GM18870 (cell line): Measurements from ENCODE around the gene LGSN.
"Not testable (repeated sequence)": the region's sequence is repeated elsewhere in the genome, so short reads cannot be mapped to it uniquely, and the experiment has no call there.

Experiments used
- ATAC-seq: cut with Tn5 transposase; IDR thresholded peaks from one replicate; pipeline ENCODE4 v1.9.1; 2021; ENCODE audit warnings: moderate library complexity; ENCODE audit not compliant: unreplicated experiment

The LGSN gene

GRCh38 chr6:63319939-63320338, at the start of gene LGSN:
Gene LGSN, minus strand, starts transcription at chr6:63319983. Its CDS starts 40 bp downstream, at chr6:63319943.
- ATAC-seq: no peak

GRCh38 chr6:63368347-63368746, 48.6 kb upstream of the LGSN start:
- ATAC-seq: no peak

GRCh38 chr6:63362500-63363120, 42.8 kb upstream of the LGSN start:
- not testable (repeated sequence) for ATAC-seq

GRCh38 chr6:63357384-63357783, 37.6 kb upstream of the LGSN start:
- ATAC-seq: not testable (repeated sequence)

DNA sequence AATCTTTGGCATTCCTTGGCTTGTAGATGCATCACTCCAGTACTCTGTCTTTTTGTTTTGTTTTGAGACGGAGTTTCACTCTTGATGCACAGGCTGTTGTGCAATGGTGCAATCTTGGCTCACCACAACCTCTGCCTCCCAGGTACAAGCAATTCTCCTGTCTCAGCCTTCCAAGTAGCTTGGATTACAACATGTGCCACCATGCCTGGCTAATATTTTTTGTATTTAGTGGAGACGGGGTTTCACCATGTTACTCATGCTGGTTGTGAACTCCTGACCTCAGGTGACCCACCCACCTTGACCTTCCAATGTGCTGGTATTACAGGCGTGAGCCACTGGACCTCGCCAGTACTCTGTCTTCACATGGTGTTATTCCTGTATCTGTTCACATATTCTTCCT, 35.8 kb upstream of the LGSN start:
- no peak for ATAC-seq

DNA sequence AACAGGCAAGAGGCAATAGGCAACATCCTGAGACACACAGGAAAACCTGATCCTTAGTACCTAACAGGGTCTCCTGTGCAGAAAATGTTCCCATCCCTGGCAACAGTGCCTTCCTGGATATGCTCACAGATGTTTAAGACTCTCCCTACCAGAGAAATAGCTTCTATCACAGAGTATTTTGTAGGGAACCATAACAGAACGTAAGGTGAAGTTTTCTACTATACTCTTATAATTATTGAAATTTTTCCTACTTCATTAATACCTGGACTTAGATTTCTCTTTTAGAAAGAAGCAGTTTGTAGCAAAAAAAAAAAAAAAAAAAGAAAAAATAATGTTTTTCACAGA, 33.5 kb upstream of the LGSN start:
- no peak for ATAC-seq

- peak; percentile 90 for ATAC-seq
Measured at GRCh38 chr6:63352544-63353285, 32.9 kb upstream of the LGSN start.

GRCh38 chr6:63352069-63352543, 32.3 kb upstream of the LGSN start:
- ATAC-seq: peak; percentile 44

- ATAC-seq: no peak
Measured at GRCh38 chr6:63349401-63349800, 29.6 kb upstream of the LGSN start.

GRCh38 chr6:63348836-63349235, 29.1 kb upstream of the LGSN start:
- ATAC-seq: no peak

DNA sequence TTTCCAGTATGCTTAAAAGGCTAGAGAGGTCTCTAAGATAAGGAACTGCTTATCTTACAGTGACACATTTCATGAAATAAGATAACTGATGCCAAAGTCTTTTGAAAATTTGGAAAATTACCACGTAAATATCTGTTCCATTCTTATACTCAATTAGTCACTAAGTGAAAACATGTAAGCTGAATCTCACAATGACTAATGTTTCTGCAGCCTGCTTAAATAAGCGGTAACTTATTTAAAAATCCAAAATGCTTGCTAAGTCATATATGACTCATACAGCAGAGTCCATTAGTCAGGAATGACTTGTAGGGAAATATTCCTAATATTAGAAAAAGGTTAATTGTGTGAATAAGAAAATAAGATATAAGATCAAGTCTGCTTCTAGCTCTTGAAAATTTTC, 27.8 kb upstream of the LGSN start:
- ATAC-seq: peak; percentile 65

DNA sequence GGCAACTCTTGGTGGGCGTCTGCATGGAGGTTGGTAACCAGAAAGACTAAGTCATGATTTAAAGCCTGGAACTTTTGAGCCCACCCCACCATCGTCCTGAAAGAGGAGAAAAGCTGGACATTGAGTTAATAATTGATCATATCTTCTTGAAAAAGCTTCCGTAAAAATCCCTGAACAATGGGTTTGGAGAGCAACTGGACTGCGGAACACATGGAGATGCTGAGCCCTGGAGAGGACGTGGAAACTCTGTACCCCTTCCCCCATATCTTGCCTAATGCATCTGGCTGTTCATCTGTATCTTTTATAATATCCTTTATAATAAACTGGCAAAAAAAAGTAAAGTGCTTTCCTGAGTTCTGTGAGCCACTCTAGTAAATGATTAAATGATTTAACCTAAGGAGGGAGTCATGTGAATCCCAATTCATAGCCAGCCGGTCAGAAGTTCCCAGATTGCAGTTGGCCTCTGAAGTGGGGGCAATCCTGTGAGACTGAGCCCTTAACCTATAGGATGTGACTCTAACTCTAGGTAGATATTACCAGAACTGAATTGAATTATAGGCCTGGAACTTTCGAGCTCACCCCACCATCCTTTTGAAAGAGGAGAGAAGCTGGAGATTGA, 26.5 kb upstream of the LGSN start:
- ATAC-seq: no peak

GRCh38 chr6:63340351-63340750, 20.6 kb upstream of the LGSN start:
- no peak for ATAC-seq

DNA sequence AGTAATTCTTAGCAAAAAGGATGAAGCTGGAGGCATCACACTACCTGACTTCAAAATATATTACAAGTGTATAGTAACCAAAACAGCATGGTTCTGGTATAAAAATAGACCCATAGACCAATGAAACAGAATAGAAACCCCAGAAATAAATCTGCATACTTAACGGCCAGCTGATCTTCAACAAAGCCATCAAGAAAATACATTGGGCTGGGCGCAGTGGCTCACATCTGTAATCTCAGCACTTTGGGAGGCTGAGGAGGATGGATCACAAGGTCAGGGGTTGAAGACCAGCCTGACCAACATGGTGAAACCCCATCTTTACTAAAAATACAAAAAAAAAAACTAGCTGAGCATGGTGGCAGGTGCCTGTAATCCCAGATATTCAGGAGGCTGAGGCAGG, 14.9 kb upstream of the LGSN start:
- not testable (repeated sequence) for ATAC-seq

GRCh38 chr6:63333440-63333839, 13.7 kb upstream of the LGSN start:
- no peak for ATAC-seq

- not testable (repeated sequence) for ATAC-seq
Measured at GRCh38 chr6:63326630-63327029, 6.8 kb upstream of the LGSN start.

DNA sequence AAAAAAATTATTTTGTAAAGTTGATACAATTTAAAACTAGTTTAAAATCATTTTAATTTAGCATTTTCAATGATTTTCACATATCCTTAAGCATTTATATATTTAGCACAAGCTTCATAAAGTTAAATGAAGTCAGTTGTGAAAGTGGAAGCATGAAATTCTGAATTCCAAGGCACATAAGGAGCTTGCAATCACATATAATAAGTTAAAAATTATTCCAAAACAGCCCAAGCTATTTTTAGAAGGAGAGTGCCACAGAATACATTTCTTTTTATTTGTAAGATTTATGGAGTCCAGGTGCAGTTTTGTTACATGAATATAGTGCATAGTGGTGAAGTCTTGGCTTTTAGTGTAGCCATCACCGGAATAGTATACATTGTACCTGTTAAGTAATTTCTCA, 3.2 kb upstream of the LGSN start:
- no peak for ATAC-seq

DNA sequence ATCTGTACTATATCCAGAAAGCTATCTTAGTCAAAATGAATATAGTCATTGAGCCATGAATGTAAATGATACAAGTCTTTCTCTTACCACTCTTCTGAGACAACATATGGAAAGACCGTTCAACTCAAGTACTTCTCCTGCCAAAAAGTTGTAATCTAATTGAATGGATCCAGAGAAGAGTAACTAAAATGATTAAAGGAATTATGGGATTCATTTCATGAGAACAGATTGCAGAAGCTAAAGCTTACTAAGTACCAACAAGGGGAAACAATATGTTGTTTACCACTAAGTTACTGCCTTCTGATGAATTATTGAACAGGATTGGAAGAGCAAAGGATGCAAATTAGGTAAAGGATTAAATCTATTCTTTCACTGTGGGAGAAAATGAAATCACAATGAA, 2.0 kb upstream of the LGSN start:
- ATAC-seq: no peak

DNA sequence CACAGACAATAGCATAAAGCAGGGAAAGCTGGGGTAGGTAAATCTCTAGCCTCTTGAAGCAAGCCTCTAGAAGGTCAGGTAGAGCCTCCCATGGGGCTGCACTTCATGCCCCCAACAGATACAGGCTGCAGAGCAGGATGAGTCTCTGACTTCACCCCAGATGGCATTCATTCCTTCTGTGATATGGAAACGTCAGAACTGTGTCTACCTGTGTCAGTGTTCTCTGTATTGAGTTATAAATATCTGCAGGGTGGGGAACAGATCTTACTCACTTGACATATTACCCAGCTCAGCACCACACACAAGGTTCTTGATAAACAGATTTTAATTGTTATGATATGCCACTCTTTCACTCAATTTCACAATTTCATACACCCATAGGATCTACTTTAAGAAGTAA, 2.1 kb downstream of the LGSN start:
- no peak for ATAC-seq

GRCh38 chr6:63316113-63316512, 3.7 kb downstream of the LGSN start:
- ATAC-seq: no peak

GRCh38 chr6:63313111-63313510, 6.7 kb downstream of the LGSN start:
- no peak for ATAC-seq

DNA sequence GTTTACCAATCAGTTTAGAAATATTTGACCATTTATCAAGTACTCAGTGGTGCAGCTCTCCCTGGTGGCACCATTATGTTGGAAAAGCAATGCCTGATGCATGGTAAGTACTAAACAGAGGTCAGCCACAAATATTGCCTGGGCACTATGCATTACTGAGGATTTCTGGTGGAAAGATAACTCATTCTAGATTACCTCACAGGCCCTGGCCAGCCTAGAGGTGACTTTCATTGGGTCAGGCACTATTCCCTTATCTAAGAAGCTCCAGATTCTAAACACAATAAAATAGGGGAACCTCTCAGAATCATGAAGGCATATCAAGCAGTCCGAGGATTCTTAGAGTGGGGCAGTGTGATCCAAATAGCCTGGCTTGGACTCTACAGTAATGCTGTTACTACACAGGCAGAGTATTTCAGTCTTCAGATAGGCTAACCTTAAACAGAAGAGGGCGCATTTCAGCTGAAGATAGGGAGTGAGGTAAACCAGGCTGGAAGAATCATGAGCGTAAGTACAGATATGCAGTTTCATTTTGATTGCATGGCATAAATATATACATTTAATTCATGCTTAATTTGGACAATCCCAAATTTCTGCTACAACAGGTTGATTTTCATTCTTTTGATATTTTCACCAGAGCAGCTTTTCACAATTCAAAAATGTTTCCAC, 12.1 kb downstream of the LGSN start:
- ATAC-seq: peak; percentile 93
